GM21528 (cell line): ENCODE measurements around the gene GPR61.

Experiments
- ATAC-seq: cut with Tn5 transposase; IDR thresholded peaks from one replicate; pipeline ENCODE4 v1.9.1; 2021; ENCODE audit warnings: mild to moderate bottlenecking, moderate library complexity; ENCODE audit not compliant: unreplicated experiment, low FRiP score

Gene GPR61

GRCh38 chr1:109564194-109564878, 24.7 kb downstream of the GPR61 start:
- ATAC-seq, result no peak

GRCh38 chr1:109565241-109565640, 25.6 kb downstream of the GPR61 start:
- ATAC-seq, result no peak

GRCh38 chr1:109566982-109567381, 27.3 kb downstream of the GPR61 start:
- ATAC-seq, result no peak

- ATAC-seq, result no peak
Observed at GRCh38 chr1:109567877-109568672, 28.4 kb downstream of the GPR61 start.

GRCh38 chr1:109569323-109569722, 29.7 kb downstream of the GPR61 start:
- ATAC-seq, result no peak

- ATAC-seq, result no peak
Observed at GRCh38 chr1:109570414-109570813, 30.7 kb downstream of the GPR61 start.

- ATAC-seq, result no peak
Observed at GRCh38 chr1:109573785-109574184, 34.1 kb downstream of the GPR61 start.

GRCh38 chr1:109578947-109579443, 39.3 kb downstream of the GPR61 start:
- ATAC-seq, result no peak

- no peak for ATAC-seq
Observed at GRCh38 chr1:109579491-109579890, 39.8 kb downstream of the GPR61 start.

GRCh38 chr1:109582021-109582420, 42.3 kb downstream of the GPR61 start:
- no peak for ATAC-seq

GRCh38 chr1:109584766-109585165, 45.1 kb downstream of the GPR61 start:
- no peak for ATAC-seq

- ATAC-seq, result no peak
Observed at GRCh38 chr1:109586055-109586454, 46.4 kb downstream of the GPR61 start.

GRCh38 chr1:109589177-109589576, 49.5 kb downstream of the GPR61 start:
- no peak for ATAC-seq

GRCh38 chr1:109589679-109590078, 50.0 kb downstream of the GPR61 start:
- ATAC-seq, result no peak

- ATAC-seq, result no peak
Observed at GRCh38 chr1:109592916-109593315, 53.2 kb downstream of the GPR61 start.

- ATAC-seq, result no peak
Observed at GRCh38 chr1:109595531-109595930, 55.9 kb downstream of the GPR61 start.
